ENCODE data around the gene CA4.
A peak's percentile ranks its signal among the peaks of the same experiment; 100 is the strongest.

CA4 gene

GRCh38 chr17:60130466-60130865, 19.3 kb upstream of the CA4 start:
- no peak for DNase-seq (ENCODE audit: low read depth)

- DNase-seq (ENCODE audit: low read depth): peak; percentile 14
Observed at GRCh38 chr17:60134396-60135150, 15.2 kb upstream of the CA4 start.

GRCh38 chr17:60135151-60135950, 14.4 kb upstream of the CA4 start:
- peak; percentile 86 for DNase-seq (ENCODE audit: low read depth)

DNA sequence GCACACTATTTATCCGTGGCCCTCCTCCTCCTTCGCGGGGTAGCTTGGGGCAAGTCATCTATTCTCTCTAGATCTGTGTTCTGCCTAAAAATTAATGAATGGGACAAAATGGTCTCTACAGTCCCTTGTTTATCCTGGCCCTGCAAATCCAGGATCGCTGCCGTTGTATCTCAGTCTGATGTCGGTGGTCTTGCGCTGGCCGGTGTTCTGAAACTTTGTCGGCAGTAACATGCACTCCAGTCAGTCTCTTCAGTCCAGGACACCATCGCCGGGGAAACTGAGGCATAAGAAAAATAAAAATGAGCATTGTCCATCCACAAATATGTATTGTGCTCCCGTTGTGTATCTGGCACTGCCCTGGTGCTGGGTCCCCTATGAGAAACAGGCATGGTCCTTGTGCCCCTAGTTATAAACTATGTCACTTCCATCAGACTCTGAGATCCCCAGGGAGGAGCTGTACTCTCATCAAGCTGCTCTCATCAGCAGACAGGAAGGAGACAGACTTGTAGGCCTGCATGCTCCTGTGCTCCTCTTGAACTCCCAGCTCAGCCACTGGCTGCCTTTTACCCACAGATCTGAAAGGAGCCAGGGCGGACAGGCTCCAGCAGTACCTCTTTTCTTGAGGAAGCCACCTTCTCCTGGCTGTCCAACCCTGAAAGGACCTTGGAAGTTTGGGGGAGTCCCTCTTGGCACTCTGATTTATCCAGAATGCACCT, 13.7 kb upstream of the CA4 start:
- DNase-seq (ENCODE audit: low read depth): no peak

- no peak for DNase-seq (ENCODE audit: low read depth)
Observed at GRCh38 chr17:60137731-60138130, 12.0 kb upstream of the CA4 start.

DNA sequence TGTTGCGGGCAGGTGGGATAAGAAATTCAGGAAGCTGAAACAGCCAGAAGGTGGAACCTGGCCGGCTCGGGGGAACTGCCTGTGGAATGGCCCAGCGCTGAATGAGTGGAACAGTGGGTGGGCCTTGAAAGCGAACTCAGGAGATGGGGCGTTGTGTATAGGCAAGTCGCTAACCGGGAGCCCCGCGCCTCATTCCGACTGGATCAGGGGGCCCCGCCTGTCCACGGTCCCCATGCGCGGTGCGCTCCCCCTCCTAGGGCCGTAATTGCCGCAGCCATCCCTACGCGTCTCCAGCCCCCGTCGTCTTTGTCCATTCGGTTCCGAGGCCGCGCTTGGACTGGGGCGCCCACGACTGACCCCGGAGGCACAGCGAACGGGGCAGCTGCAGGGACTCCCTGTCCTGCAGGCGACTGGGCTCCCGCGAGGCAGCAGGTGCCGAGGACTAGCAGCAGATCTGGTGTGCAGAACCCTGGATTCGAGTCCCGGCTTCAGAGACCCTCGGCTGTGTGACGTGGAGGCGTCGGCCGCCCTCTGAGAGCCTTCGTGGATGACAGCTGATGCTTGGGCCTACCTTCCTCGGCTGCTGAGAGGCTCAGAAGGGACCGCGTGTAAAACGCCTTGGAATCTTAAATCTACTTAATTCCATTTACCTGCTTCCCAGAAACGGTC, 10.9 kb upstream of the CA4 start:
- no peak for DNase-seq (ENCODE audit: low read depth)

GRCh38 chr17:60139438-60140285, 10.1 kb upstream of the CA4 start:
- peak; percentile 56 for DNase-seq (ENCODE audit: low read depth)

- DNase-seq (ENCODE audit: low read depth): no peak
Observed at GRCh38 chr17:60141111-60142018, 8.4 kb upstream of the CA4 start.

GRCh38 chr17:60142872-60143499, 6.8 kb upstream of the CA4 start:
- peak; percentile 82 for DNase-seq (ENCODE audit: low read depth)

- no peak for DNase-seq (ENCODE audit: low read depth)
Observed at GRCh38 chr17:60145006-60145935, 4.5 kb upstream of the CA4 start.

DNA sequence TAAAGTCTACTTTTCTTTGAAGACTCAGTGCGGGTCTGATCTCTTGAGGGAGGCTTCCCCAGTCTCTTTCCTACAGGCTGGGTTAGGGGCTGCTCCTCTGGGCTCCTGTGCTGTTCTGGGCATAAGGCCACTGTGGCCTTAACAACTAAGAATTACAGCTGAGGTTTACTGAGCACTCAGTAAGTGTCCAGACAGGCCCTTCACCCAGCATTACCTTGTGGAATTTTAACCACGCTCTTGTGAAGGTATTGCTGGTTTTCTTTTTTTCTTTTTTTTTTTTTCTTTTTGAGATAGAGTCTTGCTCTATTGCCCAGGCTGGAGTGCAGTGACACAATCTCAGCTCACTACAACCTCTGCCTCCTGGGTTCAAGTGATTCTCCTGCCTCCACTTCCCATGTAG, 3.6 kb upstream of the CA4 start:
- DNase-seq (ENCODE audit: low read depth): no peak

DNA sequence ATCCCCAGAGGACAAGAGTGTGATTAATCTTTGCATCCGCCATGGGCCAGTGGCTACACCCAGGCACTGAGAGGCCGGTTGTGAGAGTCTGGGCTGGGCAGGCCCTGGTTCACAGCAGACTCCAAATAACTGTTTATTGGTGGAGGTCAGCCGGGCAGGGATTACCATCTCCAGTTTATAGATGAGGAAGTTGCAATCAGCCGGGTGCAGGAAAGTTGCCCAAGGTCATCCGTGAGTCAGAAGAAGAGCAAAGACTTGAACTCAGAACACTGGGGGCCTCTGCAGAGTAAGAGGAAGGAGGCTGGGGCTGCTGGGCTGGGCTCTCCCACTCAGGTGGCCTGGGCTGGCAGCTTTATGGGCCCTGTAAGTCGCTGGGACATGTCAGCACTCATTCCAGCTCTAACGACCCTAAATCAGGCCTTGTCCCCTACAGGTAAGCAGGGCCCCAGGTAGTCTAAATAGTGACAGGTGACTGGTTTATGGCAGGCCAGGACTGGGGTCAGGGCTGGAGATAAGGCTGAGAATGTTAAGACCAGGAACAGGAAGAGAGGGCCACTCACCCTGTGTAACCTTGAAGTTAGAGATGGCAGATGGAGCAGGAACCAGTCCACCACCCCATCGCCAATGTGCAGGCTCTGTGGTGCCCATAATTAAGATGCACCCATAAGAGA, 2.1 kb upstream of the CA4 start:
- no peak for DNase-seq (ENCODE audit: low read depth)

DNA sequence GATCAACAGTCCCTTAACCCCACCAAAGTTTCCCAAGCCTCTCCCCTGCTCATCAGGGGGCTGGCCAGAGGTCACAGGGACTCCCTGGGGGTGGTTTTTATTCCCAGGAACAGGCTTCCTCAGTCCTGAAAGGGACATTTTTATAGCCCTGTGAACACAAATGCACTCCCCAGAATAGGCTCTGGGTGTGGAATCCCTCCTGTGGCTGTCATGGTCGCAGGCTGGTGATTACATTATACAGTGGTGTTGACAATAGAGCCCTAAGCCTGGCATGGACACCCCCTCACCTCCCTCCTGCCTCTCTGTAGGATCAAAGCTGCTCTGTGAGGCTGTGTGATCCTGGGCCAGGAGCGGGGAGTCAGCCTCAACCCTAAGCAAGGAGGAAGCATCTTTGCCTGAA, 1.4 kb upstream of the CA4 start:
- DNase-seq (ENCODE audit: low read depth): no peak

- DNase-seq (ENCODE audit: low read depth): no peak
Observed at GRCh38 chr17:60151355-60151754, 1.6 kb downstream of the CA4 start.

DNA sequence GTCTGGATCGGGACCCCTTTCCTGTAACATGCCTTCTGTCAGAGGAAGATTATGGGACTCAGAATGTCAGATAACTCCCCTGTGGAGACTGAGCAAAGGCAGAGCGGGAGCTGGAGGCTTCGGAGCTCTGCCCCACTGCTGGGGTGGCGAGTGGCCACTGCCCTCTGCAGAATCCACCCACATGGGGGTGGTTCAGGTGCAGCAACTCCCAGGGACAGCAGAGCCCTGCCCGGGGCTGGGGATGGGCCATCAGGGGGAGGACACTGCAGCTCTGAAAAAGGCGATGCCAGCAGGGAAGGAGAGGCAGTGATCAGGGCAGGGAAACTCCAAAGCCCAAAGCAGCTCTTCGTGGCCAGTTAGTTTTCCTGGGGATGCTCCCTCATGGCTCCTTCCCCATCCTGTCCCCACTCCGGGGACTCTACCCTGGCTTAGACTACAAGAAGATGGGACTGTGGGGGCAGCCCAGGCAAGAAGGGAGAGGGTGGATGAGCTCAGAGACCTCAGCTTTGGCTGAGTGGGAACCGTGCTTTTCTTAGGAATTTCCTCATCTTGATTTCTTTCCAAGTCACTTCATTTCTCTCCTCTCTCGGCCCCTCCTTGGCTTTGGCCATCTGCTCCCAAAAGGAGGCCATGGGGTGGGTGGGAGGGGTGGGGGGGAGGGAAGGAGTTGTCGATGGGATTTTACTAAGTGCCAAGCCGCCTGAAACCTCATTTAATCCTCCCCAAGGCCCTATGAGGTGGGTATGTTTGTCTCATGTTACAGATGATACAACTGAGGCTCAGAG, 4.0 kb downstream of the CA4 start:
- DNase-seq (ENCODE audit: low read depth): peak; percentile 27

DNA sequence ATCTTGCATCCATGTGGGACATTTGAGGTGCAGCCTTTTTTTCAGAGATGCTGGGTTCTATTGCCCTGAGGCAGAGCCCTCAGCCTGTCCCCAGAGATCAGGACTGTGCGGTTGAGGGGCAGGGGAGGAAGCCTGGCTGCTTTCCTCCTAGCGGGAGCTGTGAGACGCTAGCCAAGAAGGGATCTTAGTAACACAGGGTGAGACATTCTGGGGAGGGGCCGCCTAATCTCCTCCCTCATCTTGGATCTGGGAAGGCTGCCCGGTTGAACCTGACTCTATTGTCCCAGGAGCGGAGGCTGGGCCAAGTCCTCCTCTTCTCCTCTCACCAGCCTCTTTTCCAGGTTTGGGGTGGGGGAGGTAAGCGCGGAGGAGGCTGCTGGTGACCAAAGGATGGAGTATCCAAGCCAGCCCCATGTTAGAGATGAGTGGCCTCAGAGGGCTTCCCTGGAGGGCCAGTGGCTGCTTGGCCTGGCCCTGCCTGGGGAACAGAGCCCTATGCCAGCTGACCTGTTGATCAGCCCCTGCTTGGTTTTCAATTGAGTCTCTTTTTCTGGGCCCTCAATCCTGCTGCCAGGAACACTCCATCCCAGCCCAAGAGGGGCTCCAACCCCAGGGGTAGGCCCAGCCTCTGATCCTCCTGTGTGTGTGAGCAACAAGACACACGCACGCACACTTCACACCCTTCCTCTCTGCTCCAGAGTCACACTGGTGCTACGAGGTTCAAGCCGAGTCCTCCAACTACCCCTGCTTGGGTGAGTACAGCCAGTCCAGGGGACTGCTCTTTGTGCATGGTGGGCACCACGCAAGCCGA, 5.0 kb downstream of the CA4 start:
- DNase-seq (ENCODE audit: low read depth): peak; percentile 92

Measured in fibroblast of gingiva (primary cell).